ENCODE results near the gene CDKL5.

CDKL5 gene

DNA sequence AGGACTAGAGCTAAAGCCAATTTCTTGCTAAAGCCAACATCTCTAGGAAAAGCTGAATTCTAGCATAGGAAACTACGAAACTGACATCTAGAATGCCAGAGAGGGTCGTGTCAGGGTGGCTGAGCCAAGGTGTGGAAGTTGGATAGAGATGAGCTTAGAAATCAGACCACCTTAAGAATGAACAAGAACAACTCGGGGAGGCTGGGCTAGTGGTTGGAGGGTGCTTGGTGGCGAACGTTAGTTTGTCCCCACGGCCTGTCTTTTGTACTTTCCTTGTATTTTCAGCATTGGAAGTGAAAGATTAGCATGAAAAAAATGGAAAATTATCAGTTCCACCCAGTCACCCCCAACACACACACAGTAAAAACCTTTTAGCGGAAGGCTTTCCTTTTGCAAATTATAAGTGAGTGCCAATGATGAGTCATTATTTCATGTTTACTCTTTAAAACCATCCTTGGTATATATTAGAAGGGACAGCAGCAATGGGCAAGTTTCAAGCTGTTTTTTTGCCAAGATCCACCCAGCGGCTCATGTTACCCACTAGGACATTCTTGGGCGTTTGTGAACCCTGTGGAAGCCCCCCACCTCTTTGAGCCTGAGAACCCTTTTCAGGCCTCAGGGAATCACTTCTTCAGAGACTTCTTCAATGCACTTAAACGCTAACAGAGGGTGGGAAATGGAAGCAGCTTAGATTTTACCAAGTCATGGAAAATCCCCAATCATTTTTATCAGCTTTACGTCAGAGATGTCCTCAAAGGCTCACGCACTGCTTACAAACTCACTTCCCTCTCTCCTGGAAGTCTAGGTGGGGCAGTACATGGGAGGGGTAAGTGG lies 277.2 kb downstream of the CDKL5 start:
- no peak for FAIRE-seq
